ENCODE data around the gene PCBP3. TPM values are rescaled to one million over a fixed set of nuclear protein-coding genes. Genes with fewer than 3 reads are reported as not detected.
"Not testable (repeated sequence)": the region's sequence is repeated elsewhere in the genome, so short reads cannot be mapped to it uniquely, and the experiment has no call there.

PCBP3 gene
- total RNA-seq, 1 experiment from 2014 or later: 1.4 TPM

GRCh38 chr21:45959779-45960390 lies 316.4 kb downstream of the PCBP3 start:
- TF ChIP-seq, protein P1, sequence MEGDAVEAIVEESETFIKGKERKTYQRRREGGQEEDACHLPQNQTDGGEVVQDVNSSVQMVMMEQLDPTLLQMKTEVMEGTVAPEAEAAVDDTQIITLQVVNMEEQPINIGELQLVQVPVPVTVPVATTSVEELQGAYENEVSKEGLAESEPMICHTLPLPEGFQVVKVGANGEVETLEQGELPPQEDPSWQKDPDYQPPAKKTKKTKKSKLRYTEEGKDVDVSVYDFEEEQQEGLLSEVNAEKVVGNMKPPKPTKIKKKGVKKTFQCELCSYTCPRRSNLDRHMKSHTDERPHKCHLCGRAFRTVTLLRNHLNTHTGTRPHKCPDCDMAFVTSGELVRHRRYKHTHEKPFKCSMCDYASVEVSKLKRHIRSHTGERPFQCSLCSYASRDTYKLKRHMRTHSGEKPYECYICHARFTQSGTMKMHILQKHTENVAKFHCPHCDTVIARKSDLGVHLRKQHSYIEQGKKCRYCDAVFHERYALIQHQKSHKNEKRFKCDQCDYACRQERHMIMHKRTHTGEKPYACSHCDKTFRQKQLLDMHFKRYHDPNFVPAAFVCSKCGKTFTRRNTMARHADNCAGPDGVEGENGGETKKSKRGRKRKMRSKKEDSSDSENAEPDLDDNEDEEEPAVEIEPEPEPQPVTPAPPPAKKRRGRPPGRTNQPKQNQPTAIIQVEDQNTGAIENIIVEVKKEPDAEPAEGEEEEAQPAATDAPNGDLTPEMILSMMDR (IDR thresholded peaks at IDR 0.05; ENCODE audit: unreplicated experiment): no peak
- Mint-ChIP-seq H3K36me3 (ENCODE audit: insufficient read depth, unreplicated experiment) (no peaks in the 10 kb centered on the region), H3K27me3 (ENCODE audit: unreplicated experiment) (peaks cover 92% of the 10 kb centered on the region), H3K9me3 (ENCODE audit: low read depth, unreplicated experiment) (no peaks in the 10 kb centered on the region), H3K27ac (ENCODE audit: unreplicated experiment) (no peak overlapping the region), H3K4me3 (ENCODE audit: low read depth, unreplicated experiment) (no peak overlapping the region), H3K4me1 (ENCODE audit: low read depth, unreplicated experiment) (no peaks in the 10 kb centered on the region)
- intact Hi-C loops (cut with micrococcal nuclease; ENCODE audit: unreplicated experiment): no loop called here
- BruUV-seq (replicated peaks): no TSS peak
- no peak for DNase-seq
- CTCF ChIA-PET: no interaction called here

- H3K4me3 Mint-ChIP-seq (ENCODE audit: low read depth, unreplicated experiment); intact Hi-C loops (cut with micrococcal nuclease; ENCODE audit: unreplicated experiment); H3K9me3 Mint-ChIP-seq (ENCODE audit: low read depth, unreplicated experiment); BruUV-seq (replicated peaks); H3K4me1 Mint-ChIP-seq (ENCODE audit: low read depth, unreplicated experiment); CTCF ChIA-PET; DNase-seq; H3K27ac Mint-ChIP-seq (ENCODE audit: unreplicated experiment); H3K36me3 Mint-ChIP-seq (ENCODE audit: insufficient read depth, unreplicated experiment): not testable (repeated sequence)
- H3K27me3 Mint-ChIP-seq (ENCODE audit: unreplicated experiment): peaks cover 88% of the 10 kb centered on the region
These were observed 317.9 kb downstream of the PCBP3 start for GRCh38 chr21:45961408-45961807.

GRCh38 chr21:45962531-45963231 lies 319.2 kb downstream of the PCBP3 start:
- intact Hi-C loops (cut with micrococcal nuclease; ENCODE audit: unreplicated experiment): no loop called here
- peaks cover 75% of the 10 kb centered on the region for H3K27me3 Mint-ChIP-seq (ENCODE audit: unreplicated experiment)
- TF ChIP-seq, protein P1 (IDR thresholded peaks at IDR 0.05; ENCODE audit: unreplicated experiment): no peak
- no peak overlapping the region for H3K4me3 Mint-ChIP-seq (ENCODE audit: low read depth, unreplicated experiment)
- H3K9me3 Mint-ChIP-seq (ENCODE audit: low read depth, unreplicated experiment): no peaks in the 10 kb centered on the region
- no peaks in the 10 kb centered on the region for H3K36me3 Mint-ChIP-seq (ENCODE audit: insufficient read depth, unreplicated experiment)
- no peak for DNase-seq
- H3K27ac Mint-ChIP-seq (ENCODE audit: unreplicated experiment): no peak overlapping the region
- CTCF ChIA-PET: no interaction called here
- BruUV-seq (replicated peaks): no TSS peak
- no peaks in the 10 kb centered on the region for H3K4me1 Mint-ChIP-seq (ENCODE audit: low read depth, unreplicated experiment)

GRCh38 chr21:45963232-45963570 lies 319.7 kb downstream of the PCBP3 start:
- intact Hi-C loops (cut with micrococcal nuclease; ENCODE audit: unreplicated experiment): no loop called here
- Mint-ChIP-seq H3K4me1 (ENCODE audit: low read depth, unreplicated experiment) (no peaks in the 10 kb centered on the region), H3K27ac (ENCODE audit: unreplicated experiment) (no peak overlapping the region), H3K36me3 (ENCODE audit: insufficient read depth, unreplicated experiment) (no peaks in the 10 kb centered on the region), H3K4me3 (ENCODE audit: low read depth, unreplicated experiment) (no peak overlapping the region), H3K9me3 (ENCODE audit: low read depth, unreplicated experiment) (no peaks in the 10 kb centered on the region), H3K27me3 (ENCODE audit: unreplicated experiment) (peaks cover 70% of the 10 kb centered on the region)
- BruUV-seq (replicated peaks): no TSS peak
- no peak for DNase-seq
- CTCF ChIA-PET: no interaction called here
- TF ChIP-seq, protein P1 (IDR thresholded peaks at IDR 0.05; ENCODE audit: unreplicated experiment): no peak

GRCh38 chr21:45964649-45965048 lies 321.1 kb downstream of the PCBP3 start:
- H3K36me3 Mint-ChIP-seq (ENCODE audit: insufficient read depth, unreplicated experiment): no peaks in the 10 kb centered on the region
- no TSS peak for BruUV-seq (replicated peaks)
- no peak overlapping the region for H3K4me3 Mint-ChIP-seq (ENCODE audit: low read depth, unreplicated experiment)
- H3K4me1 Mint-ChIP-seq (ENCODE audit: low read depth, unreplicated experiment): no peaks in the 10 kb centered on the region
- no peak for DNase-seq
- H3K9me3 Mint-ChIP-seq (ENCODE audit: low read depth, unreplicated experiment): no peaks in the 10 kb centered on the region
- H3K27me3 Mint-ChIP-seq (ENCODE audit: unreplicated experiment): peaks cover 55% of the 10 kb centered on the region
- H3K27ac Mint-ChIP-seq (ENCODE audit: unreplicated experiment): no peak overlapping the region
- TF ChIP-seq, protein P1 (IDR thresholded peaks at IDR 0.05; ENCODE audit: unreplicated experiment): no peak
- CTCF ChIA-PET: no interaction called here
- intact Hi-C loops (cut with micrococcal nuclease; ENCODE audit: unreplicated experiment): no loop called here
